Fibroblast of pulmonary artery (primary cell): ENCODE results near the gene CD2BP2.

ENCODE experiments used
- DNase-seq: peaks from one replicate; pipeline ENCODE4 v3.0.0-alpha.2; 2010; ENCODE audit warnings: low read depth
- H3K4me3 ChIP-seq: replicated peaks from 2 replicates; pipeline ENCODE4 v1.5.1; 2011; ENCODE audit warnings: low read depth, mild to moderate bottlenecking, control low read depth, low read length, moderate library complexity
- CTCF ChIP-seq: IDR thresholded peaks from 2 replicates; pipeline ENCODE4 v1.5.1; 2011; ENCODE audit warnings: mild to moderate bottlenecking, control low read depth, low read length, inconsistent platforms; ENCODE audit errors: missing control alignments

Gene CD2BP2

GRCh38 chr16:30380803-30381208 is 25.7 kb upstream of the CD2BP2 start:
- DNase-seq, result no peak
- no peak for TF ChIP-seq CTCF
- no peak overlapping the region for H3K4me3 ChIP-seq

- TF ChIP-seq CTCF, result no peak
- no peak overlapping the region for H3K4me3 ChIP-seq
- DNase-seq, result no peak
Observed at GRCh38 chr16:30380072-30380802, 25.1 kb upstream of the CD2BP2 start.

- peak overlapping the region; percentile 77 for H3K4me3 ChIP-seq
- DNase-seq, result no peak
- no peak for TF ChIP-seq CTCF
Observed at GRCh38 chr16:30379158-30379783, 24.2 kb upstream of the CD2BP2 start.

GRCh38 chr16:30378236-30379157 is 23.4 kb upstream of the CD2BP2 start:
- peak; percentile 28 for TF ChIP-seq CTCF
- peak; percentile 98 for DNase-seq
- H3K4me3 ChIP-seq, result peak overlapping the region; percentile 77

GRCh38 chr16:30377812-30378235 is 22.7 kb upstream of the CD2BP2 start:
- no peak for TF ChIP-seq CTCF
- DNase-seq, result peak; percentile 93
- H3K4me3 ChIP-seq, result peak overlapping the region; percentile 77

- no peak for DNase-seq
- H3K4me3 ChIP-seq, result peak overlapping the region; percentile 77
- TF ChIP-seq CTCF, result no peak
Observed at GRCh38 chr16:30377050-30377811, 22.1 kb upstream of the CD2BP2 start.
